Activated T-helper 1 cell treated with anti-CD3 and anti-CD28 coated beads, Interleukin-12 subunit alpha, Interleukin-12 subunit beta, Interleukin-2, Interleukin-4 antibody, amounts not matched to agents 30 ng/mL and 10 ng/mL and 1 ng/mL, durations not matched to agents 14 hours and 24 hours and 36 hours (primary cell): ENCODE measurements around the gene MT1H. TPM values are rescaled to one million over a fixed set of nuclear protein-coding genes. Genes with fewer than 3 reads are reported as not detected.
A peak's percentile ranks its signal among the peaks of the same experiment; 100 is the strongest.
"Not testable (repeated sequence)": the region's sequence is repeated elsewhere in the genome, so short reads cannot be mapped to it uniquely, and the experiment has no call there.

Experiments used
- DNase-seq: peaks from one replicate; pipeline ENCODE4 v3.0.0; 2021; ENCODE audit warnings: low spot score
- H3K27ac Mint-ChIP-seq: one replicate; pipeline ENCODE4 v1.8.0; 2021; ENCODE audit warnings: mild to moderate bottlenecking, mixed read lengths
- H3K27me3 Mint-ChIP-seq: one replicate; pipeline ENCODE4 v1.8.0; 2022; ENCODE audit warnings: mild to moderate bottlenecking, moderate library complexity, mixed read lengths; ENCODE audit not compliant: insufficient read depth
- H3K36me3 Mint-ChIP-seq: one replicate; pipeline ENCODE4 v1.8.0; 2021; ENCODE audit warnings: low read depth, mixed read lengths
- H3K4me1 Mint-ChIP-seq: one replicate; pipeline ENCODE4 v1.8.0; 2021; ENCODE audit warnings: low read depth, mixed read lengths
- H3K4me3 Mint-ChIP-seq: one replicate; pipeline ENCODE4 v1.8.0; 2021; ENCODE audit warnings: mild to moderate bottlenecking, moderate library complexity, mixed read lengths
- H3K9me3 Mint-ChIP-seq: one replicate; pipeline ENCODE4 v1.8.0; 2021; ENCODE audit warnings: mixed read lengths
- intact Hi-C: fragments of 100-400 bp; cut with micrococcal nuclease; formaldehyde crosslinking; loops from one replicate; pipeline ENCODE4 v1.15.1; 2024
- total RNA-seq: library from RNA; stranded (reverse); gene quantifications from 2 replicates; pipeline ENCODE4 v1.2.3, GENCODE V29; 2022

The MT1H gene
- 1.4 TPM in 1 of 2 replicates, not detected in the other for total RNA-seq

GRCh38 chr16:56669005-56669839 lies at the start of gene MT1H:
Gene MT1H (plus strand): TSS chr16:56669814. CDS start chr16:56669885, 71 bp downstream.
- Mint-ChIP-seq H3K27ac (no peak within 1 kb of the TSS), H3K9me3 (no peaks in the 10 kb centered on the region), H3K4me1 (peaks cover 47% of the 10 kb centered on the region), H3K4me3 (peak within 1 kb of the TSS; percentile 61), H3K36me3 (peaks cover 8% of the 10 kb centered on the region), H3K27me3 (peaks cover 60% of the 10 kb centered on the region)
- no peak for DNase-seq
- intact Hi-C loops = loop anchor here (2.0 kb wide), 1 partner anchor 14 kb away; the partner anchor contains the start of gene MT1X

GRCh38 chr16:56620339-56620897 lies 49.2 kb upstream of the MT1H start:
- no peaks in the 10 kb centered on the region for H3K9me3 Mint-ChIP-seq
- H3K4me3 Mint-ChIP-seq = no peak overlapping the region
- DNase-seq = no peak
- peaks cover 6% of the 10 kb centered on the region for H3K27me3 Mint-ChIP-seq
- H3K4me1 Mint-ChIP-seq = peaks cover 17% of the 10 kb centered on the region
- intact Hi-C loops = no loop called here
- no peaks in the 10 kb centered on the region for H3K36me3 Mint-ChIP-seq
- no peak overlapping the region for H3K27ac Mint-ChIP-seq

DNA sequence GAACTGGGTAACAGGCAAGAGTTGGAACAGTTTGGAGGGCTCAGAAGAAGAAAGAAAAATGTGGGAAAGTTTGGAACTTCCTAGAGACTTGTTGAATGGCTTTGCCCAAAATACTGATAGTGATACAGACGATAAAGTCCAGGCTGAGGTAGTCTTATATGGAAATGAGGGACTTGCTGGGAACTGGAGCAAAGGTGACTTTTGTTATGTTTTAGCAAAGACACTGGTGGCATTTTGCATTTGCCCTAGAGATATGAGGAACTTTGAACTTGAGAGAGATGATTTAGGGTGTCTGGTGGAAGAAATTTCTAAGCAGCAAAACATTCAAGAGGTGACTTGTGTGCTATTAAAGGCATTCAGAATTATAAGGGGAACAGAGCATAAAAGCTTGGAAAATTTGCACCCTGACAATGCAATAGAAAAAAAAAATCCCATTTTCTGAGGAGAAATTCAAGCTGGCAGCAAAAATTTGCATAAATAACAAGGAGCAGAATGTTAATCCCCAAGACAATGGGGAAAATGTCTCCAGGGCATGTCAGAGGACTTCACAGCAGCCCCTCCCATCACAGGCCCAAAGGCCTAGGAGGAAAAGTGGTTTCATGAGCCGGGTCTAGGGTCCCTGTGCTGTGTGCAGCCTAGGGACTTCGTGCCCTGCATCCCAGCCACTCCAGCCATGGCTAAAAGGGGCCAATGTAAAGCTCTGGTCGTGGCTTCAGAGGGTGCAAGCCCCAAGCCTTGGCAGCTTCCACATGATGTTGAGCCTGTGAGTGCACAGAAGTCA lies 47.8 kb upstream of the MT1H start:
- intact Hi-C loops, H3K4me3 Mint-ChIP-seq, H3K27ac Mint-ChIP-seq: not testable (repeated sequence)

GRCh38 chr16:56623184-56623583 lies 46.4 kb upstream of the MT1H start:
- H3K9me3 Mint-ChIP-seq, DNase-seq, H3K36me3 Mint-ChIP-seq, intact Hi-C loops, H3K27me3 Mint-ChIP-seq, H3K27ac Mint-ChIP-seq, H3K4me3 Mint-ChIP-seq: not testable (repeated sequence)
- peaks cover 19% of the 10 kb centered on the region for H3K4me1 Mint-ChIP-seq

More for the DNA sequence above, 47.8 kb upstream of the MT1H start:
- not testable (repeated sequence) for H3K27me3 Mint-ChIP-seq, H3K9me3 Mint-ChIP-seq, H3K36me3 Mint-ChIP-seq, DNase-seq
- H3K4me1 Mint-ChIP-seq = peaks cover 23% of the 10 kb centered on the region

DNA sequence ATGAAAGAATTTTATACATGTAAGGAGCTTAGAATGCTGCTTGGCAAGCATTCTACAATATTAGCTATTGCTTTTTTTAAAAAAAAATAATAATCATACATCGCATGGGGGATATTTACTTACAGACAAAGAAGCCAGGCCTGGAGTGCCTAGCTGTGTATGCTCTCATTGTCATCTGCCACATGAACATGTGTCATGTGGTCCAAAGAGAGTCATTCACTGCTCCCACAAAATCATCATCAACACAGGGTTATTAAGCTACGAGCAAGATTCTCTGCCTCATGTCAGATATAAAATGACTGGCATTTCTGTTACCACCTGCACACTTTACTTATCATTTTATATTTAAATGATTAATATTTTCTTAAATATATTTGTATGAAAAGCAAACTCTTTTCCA lies 46.0 kb upstream of the MT1H start:
- Mint-ChIP-seq H3K36me3 (no peaks in the 10 kb centered on the region), H3K4me3 (no peak overlapping the region), H3K27me3 (peaks cover 8% of the 10 kb centered on the region), H3K9me3 (no peaks in the 10 kb centered on the region), H3K27ac (no peak overlapping the region), H3K4me1 (peaks cover 21% of the 10 kb centered on the region)
- intact Hi-C loops = no loop called here
- no peak for DNase-seq

DNA sequence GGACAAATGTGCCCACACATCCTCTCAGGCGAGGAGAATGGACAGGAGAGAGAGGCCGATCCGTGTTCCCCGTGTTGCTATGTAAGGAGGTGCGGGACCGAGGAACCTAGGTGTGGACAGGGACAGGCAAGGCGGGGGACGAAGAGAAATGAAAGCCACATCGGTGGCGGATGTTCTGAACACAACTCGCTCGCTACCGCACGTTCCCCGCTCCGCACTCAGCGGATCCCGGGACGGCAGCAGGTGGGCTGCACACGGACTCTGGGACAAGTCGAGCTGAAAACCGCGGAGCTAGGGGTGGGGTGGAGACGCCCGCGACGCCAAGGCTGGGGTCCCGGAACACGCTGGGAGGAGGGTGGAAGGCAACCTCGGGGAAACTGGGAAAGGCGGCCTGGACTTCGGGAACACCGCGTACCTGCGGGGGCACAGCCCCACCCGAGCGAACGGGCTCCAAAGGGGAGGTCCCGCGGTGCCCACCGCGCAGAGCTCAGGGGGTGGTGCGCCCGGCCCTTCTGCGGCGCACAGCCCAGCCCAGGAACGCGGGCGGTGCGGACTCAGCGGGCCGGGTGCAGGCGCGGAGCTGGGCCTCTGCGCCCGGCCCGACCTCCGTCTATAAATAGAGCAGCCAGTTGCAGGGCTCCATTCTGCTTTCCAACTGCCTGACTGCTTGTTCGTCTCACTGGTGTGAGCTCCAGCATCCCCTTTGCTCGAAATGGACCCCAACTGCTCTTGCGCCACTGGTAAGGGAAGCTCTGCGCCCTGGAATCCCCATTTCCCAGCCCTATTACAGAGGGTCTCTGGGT lies 44.3 kb upstream of the MT1H start, which contains the start of gene MT1E:
Gene MT1E, plus strand, starts transcription at position 642 of the 803 bp plus-strand sequence. Its CDS starts 71 bp downstream, at position 713.
- peak; percentile 71 for DNase-seq
- H3K4me1 Mint-ChIP-seq = peaks cover 23% of the 10 kb centered on the region
- H3K4me3 Mint-ChIP-seq = peak within 1 kb of the TSS; percentile 92
- H3K36me3 Mint-ChIP-seq = no peaks in the 10 kb centered on the region
- peak within 1 kb of the TSS; percentile 93 for H3K27ac Mint-ChIP-seq
- H3K9me3 Mint-ChIP-seq = no peaks in the 10 kb centered on the region
- intact Hi-C loops = loop anchor here (1.0 to 5.0 kb wide), 7 partner anchors 8 to 173 kb away; partner anchors contain the start of genes MT1F, MT1X, MT2A and NUDT21
- H3K27me3 Mint-ChIP-seq = peaks cover 6% of the 10 kb centered on the region

GRCh38 chr16:56625943-56626654 lies 43.5 kb upstream of the MT1H start:
- no peak for DNase-seq
- H3K27me3 Mint-ChIP-seq = peaks cover 13% of the 10 kb centered on the region
- H3K9me3 Mint-ChIP-seq = no peaks in the 10 kb centered on the region
- intact Hi-C loops = loop anchor here (1.0 to 5.0 kb wide), 7 partner anchors 9 to 174 kb away; partner anchors contain the start of genes MT1F, MT1X, MT2A and NUDT21
- peaks cover 23% of the 10 kb centered on the region for H3K4me1 Mint-ChIP-seq
- peak overlapping the region; percentile 92 for H3K4me3 Mint-ChIP-seq
- H3K27ac Mint-ChIP-seq = peak overlapping the region; percentile 89
- no peaks in the 10 kb centered on the region for H3K36me3 Mint-ChIP-seq

DNA sequence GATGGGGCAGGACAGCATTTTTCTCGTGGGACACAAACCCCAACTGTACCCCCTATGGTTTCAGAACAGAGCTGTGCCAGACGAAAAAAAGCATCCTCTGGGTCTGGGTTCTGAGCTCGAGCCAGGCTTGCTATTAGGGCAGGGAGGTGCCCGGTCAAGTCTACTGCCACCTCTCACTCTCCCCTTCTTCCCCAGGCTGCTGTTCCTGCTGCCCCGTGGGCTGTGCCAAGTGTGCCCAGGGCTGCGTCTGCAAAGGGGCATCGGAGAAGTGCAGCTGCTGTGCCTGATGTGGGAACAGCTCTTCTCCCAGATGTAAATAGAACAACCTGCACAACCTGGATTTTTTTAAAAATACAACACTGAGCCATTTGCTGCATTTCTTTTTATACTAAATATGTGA lies 42.9 kb upstream of the MT1H start:
- no peak for DNase-seq
- Mint-ChIP-seq H3K27ac (no peak overlapping the region), H3K4me1 (peaks cover 25% of the 10 kb centered on the region), H3K4me3 (peak overlapping the region; percentile 92), H3K9me3 (no peaks in the 10 kb centered on the region), H3K27me3 (peaks cover 19% of the 10 kb centered on the region), H3K36me3 (no peaks in the 10 kb centered on the region)
- intact Hi-C loops = loop anchor here (5.0 kb wide), 1 partner anchor 174 kb away; the partner anchor contains the start of genes NUDT21 and OGFOD1

GRCh38 chr16:56628486-56629350 lies 40.9 kb upstream of the MT1H start:
- H3K9me3 Mint-ChIP-seq = no peaks in the 10 kb centered on the region
- intact Hi-C loops = loop anchor here (5.0 kb wide), 1 partner anchor 176 kb away; the partner anchor contains the start of genes NUDT21 and OGFOD1
- no peak overlapping the region for H3K4me3 Mint-ChIP-seq
- DNase-seq = no peak
- peaks cover 34% of the 10 kb centered on the region for H3K27me3 Mint-ChIP-seq
- no peaks in the 10 kb centered on the region for H3K36me3 Mint-ChIP-seq
- H3K27ac Mint-ChIP-seq = no peak overlapping the region
- peaks cover 34% of the 10 kb centered on the region for H3K4me1 Mint-ChIP-seq

- no peak overlapping the region for H3K27ac Mint-ChIP-seq
- no peaks in the 10 kb centered on the region for H3K36me3 Mint-ChIP-seq
- peaks cover 43% of the 10 kb centered on the region for H3K27me3 Mint-ChIP-seq
- H3K9me3 Mint-ChIP-seq = no peaks in the 10 kb centered on the region
- DNase-seq = no peak
- intact Hi-C loops = loop anchor here (5.0 kb wide), 1 partner anchor 177 kb away; the partner anchor contains the start of genes NUDT21 and OGFOD1
- H3K4me3 Mint-ChIP-seq = no peak overlapping the region
- H3K4me1 Mint-ChIP-seq = peaks cover 34% of the 10 kb centered on the region
Measured at GRCh38 chr16:56629531-56629930, 40.1 kb upstream of the MT1H start.

DNA sequence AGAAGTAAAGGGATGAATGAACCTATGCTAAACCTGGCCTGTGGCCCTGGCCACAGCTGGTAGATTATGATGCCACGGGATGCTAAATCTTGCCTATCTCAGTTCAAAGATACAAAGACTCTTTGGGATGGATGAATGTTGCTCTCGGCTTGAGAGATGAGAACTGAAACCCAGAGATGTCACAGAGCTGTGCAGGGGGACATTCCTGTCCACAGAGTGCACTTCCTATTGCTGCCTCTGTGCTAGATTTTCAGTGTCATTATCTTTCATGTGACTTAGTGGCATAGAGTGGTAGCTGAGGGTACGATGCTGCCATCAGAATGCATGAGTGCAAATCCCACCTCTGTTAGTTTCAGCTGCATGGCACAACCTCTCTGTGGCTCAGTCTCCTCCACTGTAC lies 39.5 kb upstream of the MT1H start:
- no peak for DNase-seq
- no peak overlapping the region for H3K4me3 Mint-ChIP-seq
- H3K4me1 Mint-ChIP-seq = peaks cover 36% of the 10 kb centered on the region
- H3K9me3 Mint-ChIP-seq = no peaks in the 10 kb centered on the region
- H3K27me3 Mint-ChIP-seq = peaks cover 49% of the 10 kb centered on the region
- intact Hi-C loops = no loop called here
- no peaks in the 10 kb centered on the region for H3K36me3 Mint-ChIP-seq
- no peak overlapping the region for H3K27ac Mint-ChIP-seq
